ENCODE measurements around the gene CLMP.
"Not testable (repeated sequence)": the region's sequence is repeated elsewhere in the genome, so short reads cannot be mapped to it uniquely, and the experiment has no call there.

Gene CLMP

DNA sequence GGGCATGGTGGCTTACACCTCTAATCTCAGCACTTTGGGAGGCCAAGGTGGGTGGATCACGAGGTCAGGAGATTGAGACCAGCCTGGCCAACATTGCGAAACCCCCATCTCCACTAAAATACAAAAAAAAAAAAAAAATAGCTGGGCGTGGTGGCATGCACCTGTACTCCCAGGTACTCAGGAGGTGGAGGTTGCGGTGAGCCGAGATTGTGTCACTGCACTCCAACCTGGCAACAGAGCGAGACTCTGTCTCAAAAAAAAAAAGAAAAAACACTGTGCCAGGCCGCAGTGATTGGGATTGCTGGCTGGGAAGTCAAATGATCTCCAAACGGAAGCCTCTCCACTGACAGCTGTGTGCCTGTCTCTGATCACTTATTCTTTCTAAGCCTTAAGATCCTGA, 104.9 kb downstream of the CLMP start:
- not testable (repeated sequence) for H3K36me3 Mint-ChIP-seq (ENCODE audit: insufficient read depth); H3K27ac Mint-ChIP-seq (ENCODE audit: low read depth); DNase-seq (ENCODE audit: low spot score in 2 of 2); H3K9me3 Mint-ChIP-seq; H3K4me3 Mint-ChIP-seq; H3K27me3 Mint-ChIP-seq; ATAC-seq (replicated peaks; ENCODE audit: extremely low read depth, poor library complexity, severe bottlenecking)
- H3K4me1 Mint-ChIP-seq: peaks cover 28% of the 10 kb centered on the region

DNA sequence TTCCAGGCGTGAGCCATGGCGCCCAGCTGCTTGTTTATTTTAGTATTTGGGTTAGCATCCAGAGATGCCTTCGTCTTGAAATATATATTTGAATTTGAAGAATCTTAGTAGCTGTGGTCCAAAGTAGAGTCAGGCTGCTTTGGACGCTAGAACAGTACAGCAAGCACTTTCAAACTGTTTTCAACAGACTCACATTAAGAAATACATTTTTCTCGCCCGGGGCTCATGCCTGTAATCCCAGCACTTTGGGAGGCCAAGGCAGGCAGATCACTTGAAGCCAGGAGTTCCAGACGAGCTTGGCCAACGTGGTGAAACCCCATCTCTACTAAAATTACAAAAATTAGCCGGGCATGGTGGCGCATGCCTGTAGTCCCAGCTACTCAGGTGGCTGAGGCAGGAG, 106.2 kb downstream of the CLMP start:
- H3K27ac Mint-ChIP-seq (ENCODE audit: low read depth): peak overlapping the region; percentile 97
- H3K4me1 Mint-ChIP-seq: peaks cover 30% of the 10 kb centered on the region
- H3K4me3 Mint-ChIP-seq: not testable (repeated sequence)

GRCh38 chr11:123087657-123088056, 107.4 kb downstream of the CLMP start:
- ATAC-seq (replicated peaks; ENCODE audit: extremely low read depth, poor library complexity, severe bottlenecking): peak; percentile 93
- not testable (repeated sequence) for DNase-seq (ENCODE audit: low spot score in 2 of 2); H3K36me3 Mint-ChIP-seq (ENCODE audit: insufficient read depth); H3K27me3 Mint-ChIP-seq; H3K9me3 Mint-ChIP-seq
- Mint-ChIP-seq H3K4me1 (peaks cover 43% of the 10 kb centered on the region), H3K4me3 (peak overlapping the region; percentile 69), H3K27ac (ENCODE audit: low read depth) (peak overlapping the region; percentile 97)

More for the DNA sequence above, 106.2 kb downstream of the CLMP start:
- not testable (repeated sequence) for H3K36me3 Mint-ChIP-seq (ENCODE audit: insufficient read depth); H3K27me3 Mint-ChIP-seq; DNase-seq (ENCODE audit: low spot score in 2 of 2); ATAC-seq (replicated peaks; ENCODE audit: extremely low read depth, poor library complexity, severe bottlenecking); H3K9me3 Mint-ChIP-seq

GRCh38 chr11:123086305-123086704, 108.7 kb downstream of the CLMP start:
- Mint-ChIP-seq H3K4me3 (peak overlapping the region; percentile 37), H3K36me3 (ENCODE audit: insufficient read depth) (no peaks in the 10 kb centered on the region), H3K4me1 (peaks cover 37% of the 10 kb centered on the region), H3K27me3 (no peaks in the 10 kb centered on the region), H3K27ac (ENCODE audit: low read depth) (peak overlapping the region; percentile 29), H3K9me3 (no peaks in the 10 kb centered on the region)
- ATAC-seq (replicated peaks; ENCODE audit: extremely low read depth, poor library complexity, severe bottlenecking) (no peak), DNase-seq (ENCODE audit: low spot score in 2 of 2) (no peak)

DNA sequence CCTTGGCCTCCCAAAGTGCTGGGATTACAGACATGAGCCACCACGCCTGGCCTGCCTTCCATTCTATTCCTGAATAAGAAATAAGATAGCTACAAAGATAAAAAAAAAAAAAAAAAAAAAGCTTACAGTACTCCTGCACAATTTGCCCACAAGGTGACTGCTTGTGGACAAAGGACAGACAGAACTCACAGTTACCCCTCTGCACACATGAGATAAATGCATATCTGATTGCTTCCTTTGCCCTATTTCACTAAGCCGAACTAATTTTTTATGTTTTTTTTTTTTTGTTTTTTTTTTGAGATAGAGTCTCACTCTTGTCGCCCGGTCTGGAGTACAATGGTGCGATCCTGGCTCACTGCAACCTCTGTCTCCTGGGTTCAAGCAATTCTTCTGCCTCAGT, 109.6 kb downstream of the CLMP start:
- H3K4me3 Mint-ChIP-seq: no peak overlapping the region
- H3K4me1 Mint-ChIP-seq: peaks cover 33% of the 10 kb centered on the region
- ATAC-seq (replicated peaks; ENCODE audit: extremely low read depth, poor library complexity, severe bottlenecking) (no peak), DNase-seq (ENCODE audit: low spot score in 2 of 2) (no peak)
- no peaks in the 10 kb centered on the region for H3K9me3 Mint-ChIP-seq
- no peaks in the 10 kb centered on the region for H3K36me3 Mint-ChIP-seq (ENCODE audit: insufficient read depth)
- no peaks in the 10 kb centered on the region for H3K27me3 Mint-ChIP-seq
- no peak overlapping the region for H3K27ac Mint-ChIP-seq (ENCODE audit: low read depth)

- H3K9me3 Mint-ChIP-seq: no peaks in the 10 kb centered on the region
- H3K27me3 Mint-ChIP-seq: no peaks in the 10 kb centered on the region
- no peaks in the 10 kb centered on the region for H3K36me3 Mint-ChIP-seq (ENCODE audit: insufficient read depth)
- no peak overlapping the region for H3K27ac Mint-ChIP-seq (ENCODE audit: low read depth)
- ATAC-seq (replicated peaks; ENCODE audit: extremely low read depth, poor library complexity, severe bottlenecking) (no peak), DNase-seq (ENCODE audit: low spot score in 2 of 2) (no peak)
- no peak overlapping the region for H3K4me3 Mint-ChIP-seq
- H3K4me1 Mint-ChIP-seq: peaks cover 33% of the 10 kb centered on the region
Observed at GRCh38 chr11:123084454-123084853, 110.6 kb downstream of the CLMP start.

- Mint-ChIP-seq H3K36me3 (ENCODE audit: insufficient read depth) (no peaks in the 10 kb centered on the region), H3K27me3 (no peaks in the 10 kb centered on the region), H3K9me3 (no peaks in the 10 kb centered on the region), H3K27ac (ENCODE audit: low read depth) (peak overlapping the region; percentile 80), H3K4me3 (peak overlapping the region; percentile 51), H3K4me1 (peaks cover 33% of the 10 kb centered on the region)
- DNase-seq (ENCODE audit: low spot score in 2 of 2) (peak in 1 of 2 donors; percentile 47), ATAC-seq (replicated peaks; ENCODE audit: extremely low read depth, poor library complexity, severe bottlenecking) (peak; percentile 59)
Observed at GRCh38 chr11:123083623-123084029, 111.4 kb downstream of the CLMP start.

DNA sequence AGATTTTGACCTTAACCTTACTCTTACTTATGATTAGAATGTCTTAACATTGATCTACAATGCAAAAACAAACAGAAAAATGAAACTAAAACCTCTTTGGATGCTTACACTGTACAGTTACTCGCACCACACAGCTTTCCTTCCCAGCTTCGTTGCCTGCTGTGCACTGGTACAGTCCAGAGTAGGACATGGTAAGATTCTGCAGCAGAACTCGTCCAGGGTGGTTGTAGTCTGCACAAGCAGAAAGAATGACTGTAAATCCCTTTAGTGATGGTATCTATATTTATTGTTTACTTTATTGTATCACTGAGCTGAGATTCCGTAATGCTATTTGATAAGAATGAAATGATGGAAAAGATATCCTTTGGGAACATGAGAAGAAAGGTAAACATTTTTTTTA, 112.1 kb downstream of the CLMP start:
- Mint-ChIP-seq H3K9me3 (no peaks in the 10 kb centered on the region), H3K4me1 (peaks cover 29% of the 10 kb centered on the region), H3K27me3 (no peaks in the 10 kb centered on the region), H3K4me3 (peak overlapping the region; percentile 25), H3K27ac (ENCODE audit: low read depth) (peak overlapping the region; percentile 80), H3K36me3 (ENCODE audit: insufficient read depth) (no peaks in the 10 kb centered on the region)
- no peak for DNase-seq (ENCODE audit: low spot score in 2 of 2)
- peak; percentile 13 for ATAC-seq (replicated peaks; ENCODE audit: extremely low read depth, poor library complexity, severe bottlenecking)

- Mint-ChIP-seq H3K9me3 (no peaks in the 10 kb centered on the region), H3K4me1 (peaks cover 20% of the 10 kb centered on the region), H3K27me3 (no peaks in the 10 kb centered on the region), H3K4me3 (no peak overlapping the region), H3K27ac (ENCODE audit: low read depth) (no peak overlapping the region), H3K36me3 (ENCODE audit: insufficient read depth) (no peaks in the 10 kb centered on the region)
- ATAC-seq (replicated peaks; ENCODE audit: extremely low read depth, poor library complexity, severe bottlenecking): no peak
- no peak for DNase-seq (ENCODE audit: low spot score in 2 of 2)
Observed at GRCh38 chr11:123080015-123080414, 115.0 kb downstream of the CLMP start.

DNA sequence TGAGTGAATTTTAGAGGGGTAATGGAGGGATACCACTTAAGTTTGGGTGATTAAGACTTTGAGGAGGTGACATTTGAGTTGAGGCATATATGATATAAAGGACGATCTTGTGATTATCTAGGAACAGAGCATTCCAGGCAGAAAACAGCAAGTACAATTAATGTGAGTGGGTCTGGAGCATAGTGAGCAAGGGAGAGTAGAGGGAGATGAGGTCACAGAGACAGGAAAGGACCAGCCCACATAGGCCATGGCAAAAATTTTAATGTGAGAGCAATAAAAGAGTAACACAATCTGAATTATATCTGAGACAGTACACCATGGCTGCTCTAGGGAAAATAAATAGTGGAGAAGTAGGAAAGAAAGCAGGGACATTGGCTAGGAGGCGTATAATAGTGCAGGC, 118.6 kb downstream of the CLMP start:
- Mint-ChIP-seq H3K4me1 (peaks cover 15% of the 10 kb centered on the region), H3K4me3 (no peak overlapping the region), H3K27ac (ENCODE audit: low read depth) (no peak overlapping the region), H3K27me3 (no peaks in the 10 kb centered on the region), H3K36me3 (ENCODE audit: insufficient read depth) (no peaks in the 10 kb centered on the region), H3K9me3 (no peaks in the 10 kb centered on the region)
- no peak for DNase-seq (ENCODE audit: low spot score in 2 of 2)
- ATAC-seq (replicated peaks; ENCODE audit: extremely low read depth, poor library complexity, severe bottlenecking): no peak

DNA sequence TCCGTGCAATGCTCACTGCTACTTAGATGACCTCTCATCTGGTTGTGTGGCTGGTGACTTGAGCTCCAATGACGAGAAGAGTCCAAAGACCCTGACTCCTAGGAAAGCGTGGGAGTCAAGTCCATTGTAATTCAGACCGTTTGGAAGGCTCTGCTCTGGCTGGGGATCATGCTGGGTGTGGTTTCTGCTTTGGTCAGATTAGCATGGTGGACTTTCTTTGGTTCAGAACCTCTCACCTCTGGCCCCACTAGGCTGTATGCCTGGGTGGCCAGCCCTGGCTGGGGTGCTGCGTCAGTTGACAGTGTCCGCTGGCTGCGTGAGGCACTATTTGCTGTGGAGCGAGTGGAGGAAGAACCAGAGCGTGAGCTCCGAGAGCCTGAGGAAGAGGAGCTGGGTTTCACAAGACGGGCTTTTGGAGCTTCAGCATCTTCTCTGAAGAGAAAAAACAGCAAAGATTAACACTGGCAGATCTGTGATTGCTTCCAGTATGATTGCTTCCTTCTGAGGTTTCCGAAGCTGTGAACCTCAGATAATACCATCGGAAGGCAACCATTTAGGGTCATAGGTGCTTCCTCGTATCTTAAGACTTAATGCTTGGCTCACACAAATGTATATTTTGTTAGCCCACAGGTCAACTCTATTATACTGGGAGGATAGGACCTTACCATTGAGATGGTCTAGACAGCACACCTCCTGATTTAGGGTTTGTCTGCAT, 121.5 kb downstream of the CLMP start:
- peaks cover 6% of the 10 kb centered on the region for H3K36me3 Mint-ChIP-seq (ENCODE audit: insufficient read depth)
- ATAC-seq (replicated peaks; ENCODE audit: extremely low read depth, poor library complexity, severe bottlenecking): no peak
- no peak overlapping the region for H3K27ac Mint-ChIP-seq (ENCODE audit: low read depth)
- H3K27me3 Mint-ChIP-seq: no peaks in the 10 kb centered on the region
- peaks cover 38% of the 10 kb centered on the region for H3K4me1 Mint-ChIP-seq
- no peaks in the 10 kb centered on the region for H3K9me3 Mint-ChIP-seq
- H3K4me3 Mint-ChIP-seq: no peak overlapping the region
- no peak for DNase-seq (ENCODE audit: low spot score in 2 of 2)

- H3K36me3 Mint-ChIP-seq (ENCODE audit: insufficient read depth): peaks cover 6% of the 10 kb centered on the region
- H3K27ac Mint-ChIP-seq (ENCODE audit: low read depth): peak overlapping the region; percentile 78
- H3K4me1 Mint-ChIP-seq: peaks cover 40% of the 10 kb centered on the region
- H3K27me3 Mint-ChIP-seq: no peaks in the 10 kb centered on the region
- no peaks in the 10 kb centered on the region for H3K9me3 Mint-ChIP-seq
- ATAC-seq (replicated peaks; ENCODE audit: extremely low read depth, poor library complexity, severe bottlenecking) (no peak), DNase-seq (ENCODE audit: low spot score in 2 of 2) (no peak)
- H3K4me3 Mint-ChIP-seq: no peak overlapping the region
Observed at GRCh38 chr11:123072762-123073161, 122.3 kb downstream of the CLMP start.

DNA sequence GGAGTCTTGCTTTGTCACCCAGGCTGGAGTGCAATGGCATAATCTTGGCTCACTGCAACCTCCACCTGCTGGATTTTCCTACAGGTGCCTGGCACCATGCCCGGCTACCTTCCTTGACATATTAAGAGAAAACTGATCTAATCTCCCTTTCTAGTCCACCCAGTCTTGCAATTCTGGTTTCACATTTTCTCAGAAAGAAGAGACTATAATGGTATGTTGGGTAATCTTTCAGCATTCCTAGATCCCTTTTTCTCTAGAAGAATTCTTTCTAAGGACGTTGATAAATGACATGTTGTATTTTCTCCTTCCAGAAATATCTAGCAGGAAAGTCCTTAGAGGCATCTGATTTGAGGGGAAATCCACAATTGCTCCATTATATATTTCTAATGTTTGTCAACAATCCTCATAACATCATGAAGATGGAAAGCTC, 122.7 kb downstream of the CLMP start:
- Mint-ChIP-seq H3K27me3 (no peaks in the 10 kb centered on the region), H3K27ac (ENCODE audit: low read depth) (peak overlapping the region; percentile 78), H3K9me3 (no peaks in the 10 kb centered on the region), H3K4me3 (no peak overlapping the region), H3K4me1 (peaks cover 40% of the 10 kb centered on the region), H3K36me3 (ENCODE audit: insufficient read depth) (peaks cover 6% of the 10 kb centered on the region)
- ATAC-seq (replicated peaks; ENCODE audit: extremely low read depth, poor library complexity, severe bottlenecking) (no peak), DNase-seq (ENCODE audit: low spot score in 2 of 2) (no peak)
